ENCODE measurements around the gene MIER2.

Gene MIER2

DNA sequence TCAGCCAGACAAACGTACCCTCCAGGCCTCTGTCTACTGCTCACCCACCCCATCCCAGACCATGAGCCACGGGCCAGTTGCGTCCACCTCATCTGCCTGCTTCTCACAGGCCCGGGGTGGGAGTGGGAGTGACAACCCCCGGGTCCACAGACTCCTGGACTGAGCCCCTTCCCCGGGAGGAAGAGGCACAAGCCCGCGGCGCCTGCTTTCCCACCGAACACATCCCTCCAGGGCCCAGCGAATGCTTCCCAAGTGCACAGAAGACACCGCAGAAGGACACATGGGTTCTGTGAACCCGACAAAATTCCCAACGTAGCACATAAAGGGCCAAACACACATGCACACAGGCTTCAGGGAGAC lies 35.4 kb downstream of the MIER2 start:
- in situ Hi-C loops (cut with MboI; ENCODE audit: low sequenced_read_pairs), result no loop called here

DNA sequence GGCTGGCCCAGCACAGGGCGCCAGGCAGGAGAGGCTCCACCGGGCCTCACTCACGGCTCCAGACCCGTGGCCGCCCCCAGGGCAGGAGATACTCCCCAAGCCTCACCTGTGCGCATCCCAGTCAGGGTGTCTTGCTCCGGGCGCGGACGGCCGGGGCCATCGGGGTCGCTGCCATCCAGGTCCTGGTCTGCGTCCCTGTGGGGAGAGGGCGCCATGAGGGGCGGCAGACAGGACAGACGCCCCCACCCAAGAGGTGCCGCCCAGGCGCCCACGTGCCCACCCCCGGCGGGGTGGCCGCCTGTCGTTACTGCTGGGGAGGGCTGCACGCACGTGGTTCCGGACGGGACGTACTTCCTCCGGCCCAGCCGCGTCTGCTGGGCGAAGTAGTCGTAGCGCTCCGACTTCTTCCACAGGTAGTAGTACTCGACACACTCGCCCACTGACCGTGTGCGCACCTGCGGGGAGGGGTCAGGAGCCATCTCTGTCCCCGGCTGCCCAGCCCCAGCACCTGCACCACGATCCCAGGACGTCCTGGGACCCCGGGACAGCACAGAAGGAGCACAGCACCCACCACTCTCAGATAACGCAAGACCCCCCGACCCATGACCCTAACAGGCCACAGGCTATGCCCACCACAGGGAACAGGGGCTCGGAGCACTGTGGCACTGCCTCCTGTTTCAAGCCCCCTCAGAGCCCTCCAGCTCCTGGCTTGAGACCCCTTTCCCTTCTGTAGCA lies 36.0 kb downstream of the MIER2 start:
- in situ Hi-C loops (cut with MboI; ENCODE audit: low sequenced_read_pairs), result no loop called here

DNA sequence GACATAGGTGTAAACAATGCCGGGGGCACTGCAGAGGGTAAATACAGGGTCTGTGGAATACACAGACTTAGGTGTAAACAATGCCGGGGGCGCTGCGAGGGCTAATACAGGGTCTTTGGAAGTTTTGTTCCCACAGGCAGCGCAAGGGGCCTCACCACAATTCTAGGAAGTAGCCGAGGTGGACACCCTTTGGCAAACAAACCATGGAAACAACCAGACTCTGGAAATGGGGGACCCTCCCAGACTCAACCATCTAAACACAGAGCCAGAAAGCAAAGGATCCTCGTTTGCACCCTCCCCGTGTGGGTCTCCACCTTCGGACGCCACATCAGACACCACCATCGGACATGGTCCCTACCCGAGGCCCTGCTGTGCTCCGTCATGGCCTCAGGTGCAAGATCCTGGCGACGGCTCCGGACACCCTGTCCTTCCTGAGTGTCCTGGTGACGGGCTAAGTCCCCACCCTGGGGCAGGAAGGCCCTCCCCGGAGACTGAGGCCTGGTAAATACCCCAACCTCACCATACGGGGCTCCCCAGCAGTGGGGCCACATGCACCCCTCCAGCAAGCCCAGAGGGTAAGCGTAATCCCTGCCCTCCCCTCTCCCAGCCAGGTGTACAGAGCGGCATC lies 36.7 kb downstream of the MIER2 start:
- in situ Hi-C loops (cut with MboI; ENCODE audit: low sequenced_read_pairs), result no loop called here

GRCh38 chr19:307111-307531 lies 37.5 kb downstream of the MIER2 start:
- in situ Hi-C loops (cut with MboI; ENCODE audit: low sequenced_read_pairs), result no loop called here

- in situ Hi-C loops (cut with MboI; ENCODE audit: low sequenced_read_pairs), result no loop called here
Measured at GRCh38 chr19:306151-306900, 38.3 kb downstream of the MIER2 start.

- in situ Hi-C loops (cut with MboI; ENCODE audit: low sequenced_read_pairs), result no loop called here
Measured at GRCh38 chr19:305240-306150, 39.1 kb downstream of the MIER2 start.

DNA sequence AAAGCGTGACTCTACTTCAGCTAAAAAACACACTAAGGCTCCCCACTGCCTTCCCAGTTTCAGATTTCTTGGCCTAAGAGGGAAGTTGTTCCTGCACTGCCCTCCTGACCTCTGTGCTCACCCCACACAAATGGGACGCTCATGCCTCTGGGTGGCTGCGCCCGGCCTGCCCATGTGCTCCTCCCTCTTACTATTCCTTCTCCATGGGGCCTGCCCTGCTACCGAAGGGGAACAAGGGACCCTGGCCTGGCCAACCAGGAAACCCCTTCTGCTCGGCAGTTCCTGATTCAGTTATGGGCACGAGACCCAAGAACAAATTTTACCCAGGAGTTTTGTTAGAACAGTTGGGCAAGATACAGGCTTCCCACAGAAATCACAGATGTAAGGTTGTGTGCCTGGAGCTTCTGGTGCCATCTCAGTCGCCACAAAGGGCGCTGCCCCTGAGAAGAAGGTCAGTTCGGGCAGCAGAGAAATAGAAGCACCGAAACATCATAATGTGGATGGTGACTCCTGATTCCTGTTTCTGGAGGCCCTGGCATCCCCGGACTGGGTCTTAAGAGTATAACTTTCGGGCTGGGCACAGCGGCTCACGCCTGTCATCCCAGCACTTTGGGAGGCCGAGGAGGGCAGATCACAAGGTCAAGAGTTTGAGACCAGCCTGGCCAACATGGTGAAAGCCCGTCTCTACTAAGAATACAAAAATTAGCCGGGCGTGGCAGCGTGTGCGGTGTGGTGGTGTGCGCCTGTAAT lies 47.9 kb downstream of the MIER2 start:
- in situ Hi-C loops (cut with MboI; ENCODE audit: low sequenced_read_pairs), result no loop called here

DNA sequence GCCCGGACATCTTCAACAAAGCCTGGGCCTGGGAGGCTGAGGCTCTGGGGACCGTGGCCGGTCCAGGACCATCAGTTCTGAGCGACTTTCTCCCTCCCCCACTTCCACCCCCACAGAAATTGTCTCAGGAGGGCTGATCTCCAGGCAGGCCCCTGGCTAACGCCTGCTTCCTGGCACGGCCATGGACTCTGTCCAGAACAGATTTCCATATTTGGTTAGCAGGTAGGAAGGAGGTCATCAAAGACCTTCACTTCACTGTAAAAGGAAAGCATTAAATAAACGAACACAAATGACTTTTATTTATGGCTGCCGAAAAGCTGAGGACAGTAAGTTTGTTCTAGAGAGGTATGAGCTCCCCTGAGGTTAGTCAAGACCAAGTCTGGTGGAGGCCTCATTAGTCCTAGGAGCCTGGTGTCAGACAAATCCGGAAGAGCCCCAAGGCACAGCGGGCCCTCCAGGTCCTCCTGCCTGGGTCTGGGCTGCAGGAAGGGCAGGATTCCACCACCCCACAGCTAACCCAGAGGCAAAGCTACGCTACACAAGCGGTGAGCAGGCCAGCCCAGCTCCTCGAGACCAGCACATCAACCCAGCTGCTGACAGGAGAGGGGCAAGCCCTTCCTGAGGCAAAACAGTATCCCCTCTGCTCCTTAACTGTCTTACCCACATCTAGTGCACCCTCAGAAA lies 48.8 kb downstream of the MIER2 start:
- in situ Hi-C loops (cut with MboI; ENCODE audit: low sequenced_read_pairs), result no loop called here

DNA sequence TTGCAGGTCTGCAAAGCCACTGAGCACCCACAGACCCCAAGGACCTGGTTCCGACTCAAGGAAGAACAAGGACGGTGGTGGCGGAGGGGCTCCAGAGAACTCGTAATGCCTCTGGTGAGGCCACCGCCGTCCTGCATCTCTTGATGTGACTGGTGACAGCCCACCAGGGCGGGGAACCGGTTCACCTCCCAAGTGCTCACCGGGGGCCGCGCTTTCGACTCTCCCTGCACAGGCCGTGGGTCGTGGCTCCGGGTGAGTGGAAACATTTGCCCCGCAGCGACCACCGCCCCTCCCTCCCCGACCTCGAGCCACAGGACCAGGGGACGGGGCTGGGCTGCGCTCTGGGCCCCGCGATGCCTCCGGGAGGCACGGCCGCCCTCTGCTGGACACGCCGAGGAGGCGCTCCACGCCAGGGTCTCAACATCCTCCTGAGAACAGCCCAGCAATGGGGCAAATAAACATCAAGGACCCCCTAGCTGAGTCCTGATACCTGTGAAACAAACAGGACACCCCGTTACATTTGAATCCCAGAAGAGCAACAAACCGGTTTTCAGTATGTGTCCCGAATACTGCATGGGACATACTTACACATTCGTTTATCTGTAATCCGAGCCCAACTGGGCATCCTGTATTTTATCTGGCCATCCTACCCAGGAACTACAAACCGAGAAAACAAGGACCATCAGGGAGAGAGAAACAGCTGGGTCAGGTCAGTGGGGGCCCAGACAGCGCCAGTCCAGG lies 49.5 kb downstream of the MIER2 start:
- in situ Hi-C loops (cut with MboI; ENCODE audit: low sequenced_read_pairs), result no loop called here

DNA sequence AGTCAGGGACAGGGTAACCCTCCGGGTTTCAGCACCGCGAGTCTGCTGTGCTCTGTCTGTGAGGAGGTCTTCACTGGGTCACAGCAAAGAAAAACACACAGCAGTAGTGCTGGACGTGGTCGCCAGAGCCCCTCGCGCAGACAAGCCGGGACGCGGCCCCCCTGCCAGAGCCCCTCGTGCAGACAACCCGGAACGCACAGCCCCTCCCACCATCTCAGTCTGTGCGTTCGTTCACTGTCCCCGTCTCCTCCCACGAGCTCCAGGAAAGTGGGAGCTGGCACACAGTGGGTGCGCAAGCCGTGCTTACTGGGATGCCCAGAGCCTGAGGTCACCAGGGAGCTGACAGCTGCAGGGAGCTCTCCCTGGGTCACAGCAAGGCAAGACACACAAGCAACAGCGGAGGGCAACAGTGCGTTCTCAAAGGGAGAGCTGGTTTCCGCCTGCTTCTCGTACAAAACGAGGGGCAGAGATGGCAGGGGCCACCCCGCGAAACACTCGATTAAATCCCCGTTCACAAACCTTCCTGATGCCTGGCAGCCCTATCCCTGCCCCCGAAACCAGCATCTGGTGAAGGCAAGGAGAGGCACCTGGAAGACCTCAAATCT lies 50.2 kb downstream of the MIER2 start:
- in situ Hi-C loops (cut with MboI; ENCODE audit: low sequenced_read_pairs), result no loop called here

DNA sequence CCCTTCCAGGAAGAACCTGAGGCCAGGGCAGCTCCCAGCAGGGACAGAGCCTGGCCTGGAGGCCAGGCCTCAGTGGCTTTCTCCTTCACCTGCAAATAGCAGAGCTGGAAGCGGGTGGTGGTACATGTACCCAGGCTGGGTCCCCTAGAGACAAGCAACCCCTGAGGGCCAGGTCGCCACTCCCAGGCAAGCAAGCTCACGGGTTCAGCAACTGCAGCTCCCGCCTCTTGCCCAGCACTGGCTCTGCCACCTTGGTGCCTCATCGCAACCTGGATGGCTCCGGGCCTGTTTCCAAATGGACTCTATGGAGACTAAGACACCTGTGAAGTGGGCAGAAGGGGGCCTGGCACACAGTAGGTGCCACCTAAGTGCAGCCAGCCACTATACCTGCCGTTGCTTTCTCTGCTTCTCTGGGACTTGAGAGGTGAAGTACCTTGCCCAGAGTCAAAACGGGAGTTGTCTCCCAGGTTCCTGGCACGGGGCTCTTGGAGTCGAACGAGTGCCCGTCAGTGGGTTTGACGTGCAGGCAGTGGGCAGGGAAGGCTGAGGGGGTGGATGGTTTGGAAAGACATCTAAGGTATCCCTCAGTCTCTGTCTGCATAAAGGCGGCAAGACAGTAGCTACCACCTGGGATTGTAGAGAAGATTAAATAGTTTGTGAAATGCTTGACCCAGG lies 51.0 kb downstream of the MIER2 start:
- in situ Hi-C loops (cut with MboI; ENCODE audit: low sequenced_read_pairs), result no loop called here

DNA sequence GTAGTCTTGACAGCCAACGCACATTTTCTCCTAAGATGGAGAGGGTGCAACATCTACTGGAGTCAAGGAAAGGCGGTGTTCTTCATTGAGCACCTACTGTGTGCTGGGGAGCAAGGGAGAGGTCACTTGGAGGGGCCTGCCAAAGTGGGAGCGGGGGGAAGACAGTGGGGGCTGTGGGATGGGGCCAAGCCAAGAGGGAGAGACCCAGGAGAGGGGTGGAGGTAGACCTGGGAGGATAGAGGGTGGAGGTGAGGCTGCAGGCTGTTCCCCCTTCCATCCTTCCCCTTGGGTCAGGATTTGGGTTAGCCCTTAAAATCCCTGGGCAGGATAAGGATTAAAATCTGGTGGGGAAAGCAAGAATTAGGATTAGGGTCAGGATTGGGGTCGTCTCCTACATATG lies 51.6 kb downstream of the MIER2 start:
- in situ Hi-C loops (cut with MboI; ENCODE audit: low sequenced_read_pairs), result no loop called here

DNA sequence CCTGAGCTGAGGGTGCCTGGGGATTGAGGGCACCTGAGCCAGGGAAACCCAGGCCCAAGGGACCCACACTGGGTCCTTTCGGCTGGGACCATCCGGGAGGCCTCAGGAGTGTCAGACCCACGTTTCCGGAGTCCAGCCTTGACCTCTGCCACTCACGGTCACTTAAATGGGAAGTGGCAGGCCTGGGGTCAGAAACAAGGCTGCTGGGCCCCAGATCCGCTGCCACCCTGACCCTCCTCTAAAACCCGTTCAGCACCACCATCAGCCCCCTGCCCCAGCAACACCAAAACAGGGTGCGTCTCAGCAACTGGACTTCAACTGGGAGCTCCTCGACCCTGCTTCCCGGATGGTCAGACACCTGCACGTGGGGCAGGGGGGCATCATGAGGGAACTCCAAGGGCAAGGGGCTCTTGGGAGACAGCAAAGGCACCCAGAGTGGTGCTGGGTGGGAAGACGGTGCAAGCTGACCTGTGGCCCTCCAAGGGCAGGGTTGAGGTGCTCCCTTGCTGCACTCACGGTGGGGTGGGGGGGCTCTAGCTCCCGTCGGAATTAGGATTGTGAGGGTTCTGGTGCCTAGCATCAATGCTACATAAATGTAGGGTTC lies 52.2 kb downstream of the MIER2 start:
- in situ Hi-C loops (cut with MboI; ENCODE audit: low sequenced_read_pairs), result no loop called here

GRCh38 chr19:291561-292280 lies 52.9 kb downstream of the MIER2 start:
- in situ Hi-C loops (cut with MboI; ENCODE audit: low sequenced_read_pairs), result no loop called here

DNA sequence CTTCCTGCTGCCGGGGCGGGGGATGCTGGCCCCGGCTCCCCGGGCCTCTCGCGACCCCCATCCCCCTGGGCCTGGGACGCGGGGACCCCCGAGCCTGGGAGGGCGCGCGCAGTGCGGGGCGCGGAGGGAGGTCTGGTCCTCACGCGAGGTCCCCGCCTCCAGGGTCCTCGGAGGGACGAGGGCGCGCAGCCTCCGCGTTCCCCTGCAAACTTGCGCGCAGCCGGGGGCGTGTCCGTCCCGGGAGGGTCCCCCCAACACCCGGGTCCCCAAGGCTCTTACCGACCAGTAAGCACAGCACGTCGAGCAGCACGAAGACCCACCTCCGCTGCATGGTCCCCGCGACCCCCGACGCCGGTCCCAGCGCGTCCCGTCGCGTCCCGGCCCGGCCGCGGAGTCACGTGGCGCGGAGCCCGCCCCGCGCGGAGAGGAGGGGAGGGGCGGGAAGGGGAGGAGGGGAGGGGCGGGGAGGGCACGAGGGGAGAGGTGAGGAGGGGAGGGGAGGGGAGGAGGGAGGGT lies 53.5 kb downstream of the MIER2 start, which contains the start of gene PLPP2:
Gene PLPP2, minus strand, starts transcription at position 398 of the 516 bp plus-strand sequence. Its CDS starts 67 bp downstream, at position 331.
- in situ Hi-C loops (cut with MboI; ENCODE audit: low sequenced_read_pairs), result no loop called here

DNA sequence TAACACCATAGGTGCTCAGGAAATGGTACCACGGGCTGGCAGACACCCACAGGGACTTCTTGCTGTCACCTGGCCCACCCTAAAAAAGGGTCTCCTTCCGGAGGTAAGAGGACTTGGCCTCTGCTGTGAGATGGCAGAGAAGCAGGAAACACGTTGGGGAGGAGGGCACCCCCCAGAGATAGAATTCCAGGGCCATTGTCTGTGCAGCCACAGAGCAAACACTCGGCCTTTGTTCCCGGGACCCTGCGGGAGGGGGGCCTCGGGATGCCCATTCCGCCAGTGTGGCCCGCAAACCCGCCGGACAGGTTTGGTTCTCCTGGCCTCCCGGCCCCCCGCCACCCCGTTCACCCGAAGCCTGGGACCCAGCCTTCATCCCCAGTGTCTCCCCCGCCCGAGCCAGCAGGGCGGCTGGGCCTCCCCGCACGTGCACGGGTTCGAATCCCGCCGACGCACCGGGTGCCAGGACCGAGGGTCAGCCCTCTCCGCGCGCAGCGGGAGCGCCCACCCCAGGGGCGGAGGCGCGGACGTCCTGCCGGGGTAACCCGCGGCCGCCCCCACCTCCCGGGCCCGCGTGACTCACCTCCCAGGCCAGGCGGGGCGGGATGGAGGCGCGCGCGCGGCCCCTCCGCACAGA lies 54.1 kb downstream of the MIER2 start:
- in situ Hi-C loops (cut with MboI; ENCODE audit: low sequenced_read_pairs), result no loop called here

Data from HL-60/S4 treated with phorbol 12-myristate 13-acetate at 8.2 ng/mL for 4 days and 3 days (cell line).